Measurements from ENCODE around the gene LGALS14. TPM values are rescaled to one million over a fixed set of nuclear protein-coding genes. Genes with fewer than 3 reads are reported as not detected.
"Not testable (repeated sequence)": the region's sequence is repeated elsewhere in the genome, so short reads cannot be mapped to it uniquely, and the experiment has no call there.

Gene LGALS14
- not detected for total RNA-seq
- long read RNA-seq: 0 reads

- DNase-seq (ENCODE audit: low spot score): no peak
Measured at GRCh38 chr19:39704181-39705044, at the start of gene LGALS14. TSS of gene LGALS14 (plus strand) at chr19:39704481. CDS start at chr19:39704529, 48 bp downstream.

- no peak for DNase-seq (ENCODE audit: low spot score)
Measured at GRCh38 chr19:39655613-39656012, 48.7 kb upstream of the LGALS14 start, which contains the start of gene LGALS16. TSS of gene LGALS16 (plus strand) at chr19:39655913. CDS start at chr19:39655962, 49 bp downstream.

- no peak for DNase-seq (ENCODE audit: low spot score)
Measured at GRCh38 chr19:39659791-39660190, 44.5 kb upstream of the LGALS14 start.

GRCh38 chr19:39660661-39661060 lies 43.6 kb upstream of the LGALS14 start:
- no peak for DNase-seq (ENCODE audit: low spot score)

- DNase-seq (ENCODE audit: low spot score): no peak
Measured at GRCh38 chr19:39661565-39661964, 42.7 kb upstream of the LGALS14 start.

GRCh38 chr19:39669860-39670259 lies 34.4 kb upstream of the LGALS14 start:
- DNase-seq (ENCODE audit: low spot score): not testable (repeated sequence)

GRCh38 chr19:39670998-39671397 lies 33.3 kb upstream of the LGALS14 start:
- no peak for DNase-seq (ENCODE audit: low spot score)

GRCh38 chr19:39671739-39672363 lies 32.4 kb upstream of the LGALS14 start:
- no peak for DNase-seq (ENCODE audit: low spot score)

- DNase-seq (ENCODE audit: low spot score): no peak
Measured at GRCh38 chr19:39672473-39672872, 31.8 kb upstream of the LGALS14 start.

GRCh38 chr19:39673862-39674261 lies 30.4 kb upstream of the LGALS14 start:
- DNase-seq (ENCODE audit: low spot score): not testable (repeated sequence)

- no peak for DNase-seq (ENCODE audit: low spot score)
Measured at GRCh38 chr19:39676004-39676403, 28.3 kb upstream of the LGALS14 start.

GRCh38 chr19:39677961-39678889 lies 26.1 kb upstream of the LGALS14 start:
- no peak for DNase-seq (ENCODE audit: low spot score)

- DNase-seq (ENCODE audit: low spot score): no peak
Measured at GRCh38 chr19:39679056-39679790, 25.1 kb upstream of the LGALS14 start.

GRCh38 chr19:39679791-39680168 lies 24.5 kb upstream of the LGALS14 start:
- no peak for DNase-seq (ENCODE audit: low spot score)

GRCh38 chr19:39680593-39680992 lies 23.7 kb upstream of the LGALS14 start:
- no peak for DNase-seq (ENCODE audit: low spot score)

GRCh38 chr19:39681416-39681815 lies 22.9 kb upstream of the LGALS14 start:
- DNase-seq (ENCODE audit: low spot score): no peak

GRCh38 chr19:39684267-39684666 lies 20.0 kb upstream of the LGALS14 start:
- no peak for DNase-seq (ENCODE audit: low spot score)

- no peak for DNase-seq (ENCODE audit: low spot score)
Measured at GRCh38 chr19:39686739-39687138, 17.5 kb upstream of the LGALS14 start.

- not testable (repeated sequence) for DNase-seq (ENCODE audit: low spot score)
Measured at GRCh38 chr19:39688637-39689036, 15.6 kb upstream of the LGALS14 start.

- no peak for DNase-seq (ENCODE audit: low spot score)
Measured at GRCh38 chr19:39692166-39692565, 12.1 kb upstream of the LGALS14 start.

GRCh38 chr19:39692822-39693221 lies 11.5 kb upstream of the LGALS14 start:
- DNase-seq (ENCODE audit: low spot score): no peak

Measured in mesenteric fat pad (tissue), 1 donor.